Measurements from ENCODE around the gene SDC3.

- TF ChIP-seq POLR2A (IDR thresholded peaks at IDR 0.05; ENCODE audit: low read length) (no peak), GATA1 (IDR thresholded peaks at IDR 0.05; ENCODE audit: low read depth, low read length) (no peak)
Observed at GRCh38 chr1:30875197-30875596, 33.4 kb downstream of the SDC3 start.

Measured in erythroblast (primary cell).